Fibroblast of lung (primary cell): ENCODE results near the gene PIGA. TPM values are rescaled to one million over a fixed set of nuclear protein-coding genes. Genes with fewer than 3 reads are reported as not detected.

Experiments used
- DNase-seq, 2 donors: peaks; one replicate each; pipeline versions ENCODE4 v3.0.0 to v3.0.0-alpha.2; 2010; ENCODE audit warnings: low read depth in 2 of 2
- H2AFZ ChIP-seq: 2 replicates; pipeline ENCODE4 v1.5.1; 2012; ENCODE audit warnings: low read length, control low read depth, inconsistent platforms
- H3K27ac ChIP-seq: 2 replicates; pipeline ENCODE4 v1.5.1; 2011; ENCODE audit warnings: low read length, control low read depth; ENCODE audit not compliant: insufficient read depth
- H3K27me3 ChIP-seq: 2 replicates; pipeline ENCODE4 v1.5.1; 2011; ENCODE audit warnings: mild to moderate bottlenecking, low read length; ENCODE audit not compliant: control insufficient read depth, insufficient read depth
- H3K36me3 ChIP-seq: 2 replicates; pipeline ENCODE4 v1.5.1; 2011; ENCODE audit warnings: low read length; ENCODE audit not compliant: control insufficient read depth, insufficient read depth
- H3K4me1 ChIP-seq: 2 replicates; pipeline ENCODE4 v1.5.1; 2011; ENCODE audit warnings: low read length; ENCODE audit not compliant: control insufficient read depth, insufficient read depth; ENCODE audit errors: extremely low read depth
- H3K4me2 ChIP-seq: 2 replicates; pipeline ENCODE4 v1.5.1; 2011; ENCODE audit warnings: low read length, control low read depth; ENCODE audit not compliant: insufficient read depth; ENCODE audit errors: extremely low read depth
- H3K4me3 ChIP-seq, 4 experiments: fragments of 200-600 bp in 1 of 4; sonication (generic) in 1 of 4; replicated peaks in 1 of 4; 2 replicates each; pipeline ENCODE4 v1.5.1; 2011 to 2016; ENCODE audit warnings: low read length in 4 of 4, low read depth in 3 of 4, mild to moderate bottlenecking in 3 of 4, control low read depth in 2 of 4, inconsistent platforms in 1 of 4, mixed read lengths in 1 of 4; ENCODE audit not compliant: insufficient read depth in 1 of 4; ENCODE audit errors: control extremely low read depth in 1 of 4
- H3K79me2 ChIP-seq: 2 replicates; pipeline ENCODE4 v1.5.1; 2012; ENCODE audit warnings: mild to moderate bottlenecking, low read length, inconsistent platforms; ENCODE audit not compliant: control insufficient read depth, insufficient read depth
- H3K9ac ChIP-seq: 2 replicates; pipeline ENCODE4 v1.5.1; 2011; ENCODE audit warnings: mild to moderate bottlenecking, low read length, control low read depth; ENCODE audit not compliant: insufficient read depth
- H3K9me3 ChIP-seq: 2 replicates; pipeline ENCODE4 v1.5.1; 2012; ENCODE audit warnings: low read depth, low read length; ENCODE audit not compliant: control insufficient read depth, insufficient read depth
- H4K20me1 ChIP-seq: 2 replicates; pipeline ENCODE4 v1.5.1; 2011; ENCODE audit warnings: low read length; ENCODE audit not compliant: control insufficient read depth, insufficient read depth; ENCODE audit errors: extremely low read depth
- CTCF ChIP-seq, 2 donors: IDR thresholded peaks in 1 of 2; conservative IDR thresholded peaks in 1 of 2; 1 replicate in 1 of 2; 2 replicates in 1 of 2; pipeline ENCODE4 v1.5.1; 2011 to 2012; ENCODE audit warnings: low read length in 2 of 2, control low read depth in 1 of 2, inconsistent platforms in 1 of 2, low read depth in 1 of 2, mild to moderate bottlenecking in 1 of 2
- EZH2 ChIP-seq: IDR thresholded peaks from 2 replicates; pipeline ENCODE4 v1.5.1; 2012; ENCODE audit warnings: low read length, control low read depth, mild to moderate bottlenecking; ENCODE audit errors: missing control alignments
- polyA plus RNA-seq, 2 donors: library from polyadenylated mRNA; depleted of rRNA in 1 of 2; stranded (reverse) in 1 of 2; unstranded in 1 of 2; fragments of >200 nt; gene quantifications; 2 replicates each; pipeline ENCODE4 v1.2.1, GENCODE V29; 2011 to 2012; ENCODE audit warnings: missing spikeins in 1 of 2
- total RNA-seq: library from RNA; depleted of rRNA; stranded (reverse); fragments of >200 nt; gene quantifications from 2 replicates; pipeline ENCODE4 v1.2.1, GENCODE V29; 2014

Gene PIGA
- total and polyA plus RNA-seq, 2 donors (not counting 1 experiment from before 2014, with no cell fraction given): 4.8 to 6.9 TPM

GRCh38 chrX:15366506-15367352, 31.4 kb upstream of the PIGA start:
- H3K36me3 ChIP-seq: no peaks in the 10 kb centered on the region
- no peak overlapping the region for H2AFZ ChIP-seq
- no peak overlapping the region for H3K9ac ChIP-seq
- no peaks in the 10 kb centered on the region for H4K20me1 ChIP-seq
- no peak overlapping the region for H3K27ac ChIP-seq
- H3K4me2 ChIP-seq: no peak overlapping the region
- H3K4me1 ChIP-seq: no peaks in the 10 kb centered on the region
- no peaks in the 10 kb centered on the region for H3K79me2 ChIP-seq
- DNase-seq: no peak
- no peaks in the 10 kb centered on the region for H3K27me3 ChIP-seq
- H3K4me3 ChIP-seq: no peak overlapping the region
- no peaks in the 10 kb centered on the region for H3K9me3 ChIP-seq
- TF ChIP-seq EZH2 (no peak), CTCF (conservative IDR thresholded peaks at IDR 0.05 in 1 of 2, IDR thresholded peaks at IDR 0.05 in 1 of 2; ENCODE audit: low read depth in 1 of 2, low read length in 2 of 2) (no peak)

GRCh38 chrX:15359701-15360100, 24.4 kb upstream of the PIGA start:
- Histone ChIP-seq H2AFZ (no peak overlapping the region), H3K9ac (no peak overlapping the region), H3K79me2 (no peaks in the 10 kb centered on the region), H3K9me3 (no peaks in the 10 kb centered on the region), H3K4me3 (no peak overlapping the region), H3K36me3 (no peaks in the 10 kb centered on the region), H4K20me1 (no peaks in the 10 kb centered on the region), H3K27me3 (no peaks in the 10 kb centered on the region), H3K4me1 (no peaks in the 10 kb centered on the region), H3K4me2 (no peak overlapping the region), H3K27ac (no peak overlapping the region)
- TF ChIP-seq CTCF (conservative IDR thresholded peaks at IDR 0.05 in 1 of 2, IDR thresholded peaks at IDR 0.05 in 1 of 2; ENCODE audit: low read depth in 1 of 2, low read length in 2 of 2) (no peak), EZH2 (no peak)
- DNase-seq: peak in 1 of 2 donors; percentile 38

GRCh38 chrX:15358533-15358932, 23.2 kb upstream of the PIGA start:
- Histone ChIP-seq H3K79me2 (no peaks in the 10 kb centered on the region), H3K4me1 (no peaks in the 10 kb centered on the region), H3K27me3 (no peaks in the 10 kb centered on the region), H3K27ac (no peak overlapping the region), H3K9me3 (no peaks in the 10 kb centered on the region), H3K4me3 (no peak overlapping the region), H3K4me2 (no peak overlapping the region), H3K36me3 (no peaks in the 10 kb centered on the region), H2AFZ (no peak overlapping the region), H3K9ac (no peak overlapping the region), H4K20me1 (no peaks in the 10 kb centered on the region)
- no peak for DNase-seq
- no peak for TF ChIP-seq EZH2
